Right cardiac atrium (tissue), 5 donors: ENCODE results near the gene ABHD6. TPM values are rescaled to one million over a fixed set of nuclear protein-coding genes. Genes with fewer than 3 reads are reported as not detected.
A peak's percentile ranks its signal among the peaks of the same experiment; 100 is the strongest.

Experiments
- ATAC-seq, 2 donors: fragments of 200-7000 bp; cut with Tn5 transposase; one replicate each; pipeline versions ENCODE4 v1.8.0 to v1.9.1; 2020; ENCODE audit warnings: moderate library complexity in 2 of 2, mild to moderate bottlenecking in 1 of 2
- DNase-seq, 3 donors: peaks; one replicate each; pipeline ENCODE4 v3.0.0-alpha.2; 2020
- H3K27ac ChIP-seq: one replicate; pipeline ENCODE4 v1.5.1; 2013; ENCODE audit warnings: mild to moderate bottlenecking, low read length, control low read depth, moderate library complexity
- H3K27me3 ChIP-seq: one replicate; pipeline ENCODE4 v1.6.1; 2013; ENCODE audit not compliant: control insufficient read depth, insufficient read depth
- H3K4me1 ChIP-seq: one replicate; pipeline ENCODE4 v1.6.1; 2013; ENCODE audit warnings: low read length; ENCODE audit not compliant: control insufficient read depth, insufficient read depth
- H3K4me3 ChIP-seq: one replicate; pipeline ENCODE4 v1.5.1; 2013; ENCODE audit warnings: low read length, control low read depth
- H3K9me3 ChIP-seq: one replicate; pipeline ENCODE4 v1.6.1; 2013; ENCODE audit warnings: low read length; ENCODE audit not compliant: control insufficient read depth
- WGBS: extraction: QIAGEN DNeasy Blood & Tissue Kit; methylation state at CpG from one replicate; pipeline ENCODE4 v1.1.7; 2013; 5-methylcytosine and 5-hydroxymethylcytosine counted together
- intact Hi-C, 4 donors: fragments of 100-400 bp; cut with DNase I; formaldehyde crosslinking; loops; one replicate each; pipeline versions ENCODE4 v1.11.0 to v1.14.0; 2022 to 2023
- polyA plus RNA-seq: library from polyadenylated mRNA; stranded (reverse); fragments of 200-250 nt; gene quantifications from one replicate; pipeline ENCODE4 v1.2.3, GENCODE V29; 2013
- total RNA-seq, 4 donors: library from RNA; stranded (reverse); fragmentation: NEBNext Ultra II Directional; extraction: Animal tissue kit (Norgen Biotek cat#: 25700); gene quantifications; one replicate each; pipeline ENCODE4 v1.2.1, GENCODE V29; 2021
- donor health status: healthy with polysubstance abuse.
- donor health status: DM: no; HTN: yes; CAD: no.
- donor health status: DM: no; HTN: no; CAD: no.
- donor health status: DM: no; HTN: yes; CAD: no; lungs with severe emphysema.
- donor health status: DM: yes; HTN: yes; CAD: no.

ABHD6 gene
- total and polyA plus RNA-seq, 5 donors, result 6.1 to 13.4 (median 10.6) TPM

DNA sequence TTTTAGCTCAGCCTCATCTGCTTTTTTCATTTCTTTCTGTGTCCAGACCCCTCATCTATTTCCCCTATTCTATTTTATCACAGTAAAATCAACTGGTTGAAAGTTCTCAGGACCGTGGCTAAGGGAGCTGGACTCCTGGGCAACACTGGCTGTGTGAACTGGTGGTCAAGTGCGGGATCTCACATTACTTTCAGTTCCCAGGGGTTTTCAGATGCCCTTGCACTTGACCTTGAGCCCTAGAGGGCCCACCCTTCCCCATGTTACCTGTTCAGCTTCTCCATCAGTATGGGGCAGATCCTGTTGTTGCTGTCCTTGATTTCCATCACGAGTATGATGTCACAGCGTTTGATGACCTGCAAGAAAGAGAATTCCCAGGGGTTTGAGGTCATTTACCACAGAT is 29.6 kb upstream of the ABHD6 start:
- intact Hi-C loops, result no loop called here
- H3K27me3 ChIP-seq, result no peaks in the 10 kb centered on the region
- ATAC-seq, result no peak
- H3K4me3 ChIP-seq, result no peak overlapping the region
- WGBS, result 90% methylated on average over 4 of the region's 4 CpGs
- no peaks in the 10 kb centered on the region for H3K9me3 ChIP-seq
- no peak for DNase-seq
- H3K27ac ChIP-seq, result no peak overlapping the region
- H3K4me1 ChIP-seq, result no peaks in the 10 kb centered on the region

DNA sequence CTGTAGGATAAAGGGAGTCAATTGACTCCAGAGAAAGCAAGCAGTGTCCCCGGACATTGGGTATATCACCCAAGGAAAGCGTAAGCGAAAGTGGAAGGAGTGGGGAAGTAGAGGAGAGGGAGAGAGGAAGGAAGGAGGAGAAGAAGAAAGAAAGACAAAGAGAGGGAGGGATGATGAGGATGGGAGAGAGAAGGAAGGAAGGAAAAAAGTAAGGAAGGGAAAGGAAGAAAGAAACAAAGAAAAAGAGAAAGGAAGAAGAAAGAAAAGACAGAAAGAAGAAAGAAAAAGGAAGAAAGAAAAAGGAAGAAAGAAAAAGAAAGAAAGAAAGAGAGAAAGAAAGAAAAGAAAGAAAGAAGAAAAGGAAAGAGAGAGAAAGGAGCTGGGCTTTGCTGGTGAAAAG is 27.7 kb upstream of the ABHD6 start:
- intact Hi-C loops, result no loop called here
- Histone ChIP-seq H3K9me3 (no peaks in the 10 kb centered on the region), H3K4me1 (no peaks in the 10 kb centered on the region), H3K27ac (no peak overlapping the region), H3K4me3 (no peak overlapping the region), H3K27me3 (no peaks in the 10 kb centered on the region)
- ATAC-seq, result no peak
- 82% methylated on average over 3 of the region's 3 CpGs for WGBS
- DNase-seq, result no peak

DNA sequence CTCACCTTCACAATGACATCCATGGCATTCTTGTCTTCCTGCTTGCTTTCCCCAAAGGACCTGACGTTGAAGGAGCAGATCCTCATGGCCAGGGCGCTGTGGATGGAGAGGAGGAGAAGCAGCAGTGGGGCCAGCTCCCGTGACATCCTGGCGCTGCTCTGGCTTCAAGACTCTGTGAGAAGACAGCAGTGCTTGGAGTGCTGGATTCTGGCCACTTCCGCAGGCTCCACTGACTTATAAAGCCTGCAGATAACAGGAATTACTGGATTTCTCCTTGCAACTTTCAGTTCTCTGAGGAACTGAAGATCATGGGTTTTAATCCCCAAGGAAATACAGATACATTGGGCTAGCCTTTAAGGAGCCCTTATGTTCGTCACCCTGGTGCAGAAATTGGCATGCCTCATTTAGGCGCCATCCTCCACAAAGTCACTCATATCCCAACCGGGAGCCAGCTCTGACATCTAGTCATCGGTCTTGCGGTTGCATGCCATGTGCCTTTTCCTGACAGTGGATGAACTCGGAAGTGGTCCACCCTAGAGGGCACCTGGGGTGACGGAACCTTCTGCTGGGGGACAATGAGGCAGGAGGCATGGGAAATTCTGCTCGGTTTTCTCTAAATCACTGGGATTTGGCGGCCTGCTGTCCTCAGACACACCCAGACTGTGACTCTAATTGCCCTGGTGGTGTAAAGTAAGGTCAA is 26.7 kb upstream of the ABHD6 start, which contains the start of gene DNASE1L3:
TSS of gene DNASE1L3 (minus strand) at position 212 of the 700 bp plus-strand sequence. CDS start at position 146, 66 bp downstream.
- H3K4me1 ChIP-seq, result no peaks in the 10 kb centered on the region
- no peak within 1 kb of the TSS for H3K27ac ChIP-seq
- H3K9me3 ChIP-seq, result no peaks in the 10 kb centered on the region
- 58% methylated on average over 14 of the region's 14 CpGs for WGBS
- no peak within 1 kb of the TSS for H3K4me3 ChIP-seq
- ATAC-seq, result peak; percentile 68 to 81
- H3K27me3 ChIP-seq, result no peaks in the 10 kb centered on the region
- intact Hi-C loops, result no loop called here
- DNase-seq, result peak; percentile 35 to 69 (median 66)

DNA sequence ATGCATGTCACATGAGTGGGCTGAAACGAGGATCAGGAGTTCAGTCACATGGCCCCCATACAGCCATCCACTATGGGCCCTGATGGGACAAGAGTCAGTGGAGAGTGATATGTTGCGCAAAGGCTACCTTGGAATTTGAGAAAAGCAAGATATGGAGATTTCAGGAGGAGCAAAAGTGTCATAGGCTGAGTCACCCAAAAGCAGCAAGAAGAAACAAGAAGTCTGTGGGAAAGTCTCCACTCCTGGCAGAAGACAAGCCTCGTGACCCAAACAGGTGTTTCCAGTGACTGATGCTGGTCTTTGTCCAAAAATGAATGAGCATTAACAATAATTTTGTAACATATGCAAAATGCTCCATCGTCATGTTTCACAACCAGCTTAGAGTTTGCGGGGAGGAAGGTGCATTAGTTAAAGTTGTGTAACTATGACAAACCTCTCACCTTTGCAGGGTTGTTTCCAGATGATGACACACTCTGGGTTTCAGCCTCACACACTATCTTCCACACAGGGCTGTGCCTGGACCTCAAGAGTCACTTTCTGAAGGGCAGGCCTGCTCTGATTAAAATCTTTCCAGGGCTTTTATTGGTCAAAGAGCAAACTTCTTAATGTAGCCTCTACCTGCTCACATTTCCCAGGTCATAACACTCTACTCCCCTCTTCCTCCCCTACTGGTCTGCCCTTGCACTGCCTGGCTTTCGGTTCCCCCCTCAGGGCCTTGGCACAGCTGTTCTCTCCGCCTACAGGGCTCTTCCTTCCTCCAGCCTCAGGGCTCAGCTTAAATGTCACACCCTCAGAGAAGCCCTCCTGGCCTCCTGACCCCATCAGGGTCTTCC is 22.9 kb upstream of the ABHD6 start:
- no peak overlapping the region for H3K27ac ChIP-seq
- H3K9me3 ChIP-seq, result no peaks in the 10 kb centered on the region
- 67% methylated on average over 7 of the region's 7 CpGs for WGBS
- no peak for DNase-seq
- intact Hi-C loops, result no loop called here
- peak in 1 of 2 donors; percentile 34 for ATAC-seq
- H3K4me1 ChIP-seq, result peaks cover 2% of the 10 kb centered on the region
- no peak overlapping the region for H3K4me3 ChIP-seq
- no peaks in the 10 kb centered on the region for H3K27me3 ChIP-seq

DNA sequence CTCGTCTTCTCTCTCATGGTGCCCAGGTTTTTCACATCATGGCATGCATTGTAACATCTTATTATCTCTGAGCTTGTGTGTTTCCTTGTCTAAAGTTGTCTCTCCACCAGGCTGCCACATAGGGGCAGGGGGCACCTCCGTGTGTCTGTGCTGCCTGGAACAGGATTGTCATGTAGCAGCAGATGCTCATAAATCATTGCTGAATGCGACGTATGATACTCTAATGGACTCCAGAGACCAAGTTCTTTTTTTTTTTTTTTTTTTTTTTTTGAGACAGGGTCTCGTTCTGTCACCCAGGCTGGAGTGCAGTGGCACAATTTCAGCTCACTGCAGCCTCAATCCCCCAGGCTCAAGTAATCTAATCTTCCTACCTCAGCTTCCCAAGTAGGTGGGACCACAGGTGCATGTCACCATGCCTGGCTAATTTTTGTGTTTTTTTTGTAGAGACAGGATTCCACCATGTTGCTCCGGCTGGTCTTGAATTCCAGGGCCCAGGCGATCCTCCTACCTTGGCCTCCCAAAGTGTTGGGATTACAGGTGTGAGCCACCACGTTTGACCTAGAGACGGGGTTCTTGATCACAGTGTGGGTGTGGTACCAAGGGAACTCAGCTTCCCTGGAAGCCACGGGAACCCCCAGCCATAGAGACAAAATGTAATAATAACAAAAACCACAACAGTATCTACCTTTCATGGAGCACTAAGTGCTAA is 22.1 kb upstream of the ABHD6 start:
- H3K27ac ChIP-seq, result no peak overlapping the region
- H3K27me3 ChIP-seq, result no peaks in the 10 kb centered on the region
- H3K9me3 ChIP-seq, result no peaks in the 10 kb centered on the region
- H3K4me3 ChIP-seq, result no peak overlapping the region
- ATAC-seq (no peak), DNase-seq (no peak)
- 87% methylated on average over 10 of the region's 10 CpGs for WGBS
- peaks cover 2% of the 10 kb centered on the region for H3K4me1 ChIP-seq
- intact Hi-C loops, result no loop called here

DNA sequence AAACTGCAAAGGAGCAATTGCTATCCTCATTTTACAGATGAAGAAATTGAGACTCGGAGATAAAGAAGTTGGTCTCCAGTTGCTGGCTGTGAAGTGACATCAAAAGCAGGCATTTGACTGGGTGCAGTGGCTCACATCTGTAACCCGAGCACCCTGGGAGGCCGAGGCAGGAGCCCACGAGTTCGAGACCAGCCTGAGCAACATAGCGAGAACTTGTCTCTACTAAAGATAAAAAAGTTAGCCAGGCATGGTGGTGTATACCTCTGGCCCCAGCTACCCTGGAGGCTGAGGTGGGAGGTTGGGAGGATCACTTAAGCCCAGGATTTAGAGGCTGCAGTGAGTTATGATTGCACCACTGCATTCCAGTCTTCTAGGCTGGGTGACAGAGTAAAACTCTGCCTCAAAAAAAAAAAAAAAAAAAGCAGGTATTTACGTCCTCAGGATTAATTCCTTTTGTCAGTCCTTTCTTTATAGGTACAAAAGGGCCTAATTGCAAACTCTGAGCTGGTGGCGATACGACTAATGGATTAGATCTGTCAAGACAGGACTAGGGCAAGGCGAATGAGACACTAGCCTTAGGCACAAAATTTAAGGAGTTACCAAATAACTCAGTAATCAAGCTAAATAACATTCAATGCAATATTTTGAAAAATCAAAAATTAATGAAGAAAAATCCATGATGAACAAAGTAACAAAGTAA is 20.9 kb upstream of the ABHD6 start:
- ATAC-seq (no peak), DNase-seq (no peak)
- intact Hi-C loops, result no loop called here
- no peaks in the 10 kb centered on the region for H3K27me3 ChIP-seq
- H3K4me3 ChIP-seq, result no peak overlapping the region
- H3K4me1 ChIP-seq, result peaks cover 2% of the 10 kb centered on the region
- 83% methylated on average over 10 of the region's 10 CpGs for WGBS
- no peaks in the 10 kb centered on the region for H3K9me3 ChIP-seq
- no peak overlapping the region for H3K27ac ChIP-seq

DNA sequence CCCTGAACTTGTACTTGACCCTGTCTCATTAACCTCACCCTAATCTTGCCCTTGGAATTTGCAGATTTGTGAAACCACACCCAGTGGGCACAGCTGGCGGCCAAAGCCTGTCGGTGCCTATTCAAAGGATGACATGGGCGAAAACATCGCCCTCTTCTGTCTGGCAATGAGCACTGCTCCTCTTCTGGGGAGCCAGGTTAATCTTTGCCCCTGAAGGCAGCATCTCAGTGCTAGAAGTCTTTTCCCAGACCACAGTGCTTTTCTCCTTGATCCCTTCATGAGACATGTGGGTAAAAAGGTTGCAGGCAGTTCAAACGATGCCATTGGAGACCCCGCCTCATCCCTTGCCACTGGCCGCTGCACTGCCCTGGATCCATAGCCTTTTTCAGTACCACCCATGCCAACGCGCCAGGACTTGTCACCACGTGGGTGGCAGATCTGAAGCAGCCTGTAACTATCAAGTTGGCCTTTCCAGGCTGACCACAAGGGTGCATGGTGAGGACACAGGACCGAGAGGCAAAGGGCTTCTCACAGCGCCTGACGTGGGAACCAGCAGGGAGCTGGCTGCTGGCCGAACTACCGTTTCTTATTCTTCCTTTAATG is 20.3 kb upstream of the ABHD6 start:
- peaks cover 2% of the 10 kb centered on the region for H3K4me1 ChIP-seq
- H3K27ac ChIP-seq, result peak overlapping the region; percentile 6
- DNase-seq (peak; percentile 73 to 87 (median 84)), ATAC-seq (peak; percentile 94 to 95)
- intact Hi-C loops, result no loop called here
- H3K9me3 ChIP-seq, result no peaks in the 10 kb centered on the region
- no peaks in the 10 kb centered on the region for H3K27me3 ChIP-seq
- no peak overlapping the region for H3K4me3 ChIP-seq
- WGBS, result 24% methylated on average over 15 of the region's 15 CpGs

DNA sequence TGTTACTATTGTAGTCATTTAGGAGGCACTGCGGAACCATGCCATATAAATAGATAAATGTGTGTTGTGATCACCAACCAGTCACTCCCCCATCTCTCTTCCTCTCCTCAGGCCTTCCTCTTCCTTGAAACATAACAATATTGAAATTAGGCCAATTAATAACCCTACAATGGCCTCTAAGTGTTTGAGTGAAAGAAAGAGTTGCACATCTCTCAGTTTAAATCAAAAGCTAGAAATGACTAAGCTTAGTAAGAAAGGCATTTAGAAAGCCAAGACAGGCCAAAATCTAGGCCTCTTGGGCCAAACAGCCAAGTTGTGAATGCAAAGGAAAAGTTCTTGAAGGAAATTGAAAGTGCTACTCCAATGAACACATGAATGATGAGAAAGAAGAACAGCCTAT is 18.7 kb upstream of the ABHD6 start:
- no peaks in the 10 kb centered on the region for H3K9me3 ChIP-seq
- no peak overlapping the region for H3K27ac ChIP-seq
- DNase-seq (no peak), ATAC-seq (no peak)
- no peak overlapping the region for H3K4me3 ChIP-seq
- H3K4me1 ChIP-seq, result peaks cover 2% of the 10 kb centered on the region
- no peaks in the 10 kb centered on the region for H3K27me3 ChIP-seq
- intact Hi-C loops, result no loop called here
- WGBS, result 69% methylated on average over 1 of the region's 1 CpG

DNA sequence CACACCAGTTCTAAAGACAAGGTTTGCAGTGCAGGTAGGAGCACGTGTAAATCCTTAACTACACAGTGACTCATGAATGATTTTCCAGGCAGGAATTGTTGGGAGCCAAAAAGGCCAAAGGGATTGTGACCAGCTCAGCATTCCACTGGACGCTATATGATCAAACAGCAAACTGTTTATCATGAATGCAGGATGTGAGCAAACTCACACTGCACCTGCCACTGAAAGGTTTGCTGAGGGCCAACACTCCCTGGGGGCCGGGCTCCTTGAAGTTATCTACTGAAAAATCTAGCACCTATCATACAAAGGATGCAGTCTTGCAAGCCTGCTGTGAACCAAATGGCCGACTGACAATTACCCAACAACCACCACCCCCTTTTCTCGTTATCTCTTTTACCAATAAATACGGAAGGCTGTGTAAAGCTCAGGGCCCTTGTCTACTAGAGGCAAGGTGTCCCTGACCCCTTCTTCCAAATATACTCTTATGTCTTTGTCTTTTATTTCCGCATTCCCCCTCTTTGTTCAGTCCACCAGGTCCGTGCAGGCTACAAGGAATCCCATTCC is 15.3 kb upstream of the ABHD6 start:
- Histone ChIP-seq H3K27me3 (no peaks in the 10 kb centered on the region), H3K9me3 (no peaks in the 10 kb centered on the region), H3K27ac (no peak overlapping the region), H3K4me3 (no peak overlapping the region), H3K4me1 (peaks cover 2% of the 10 kb centered on the region)
- intact Hi-C loops, result no loop called here
- WGBS, result 74% methylated on average over 8 of the region's 8 CpGs
- no peak for ATAC-seq
- DNase-seq, result no peak

DNA sequence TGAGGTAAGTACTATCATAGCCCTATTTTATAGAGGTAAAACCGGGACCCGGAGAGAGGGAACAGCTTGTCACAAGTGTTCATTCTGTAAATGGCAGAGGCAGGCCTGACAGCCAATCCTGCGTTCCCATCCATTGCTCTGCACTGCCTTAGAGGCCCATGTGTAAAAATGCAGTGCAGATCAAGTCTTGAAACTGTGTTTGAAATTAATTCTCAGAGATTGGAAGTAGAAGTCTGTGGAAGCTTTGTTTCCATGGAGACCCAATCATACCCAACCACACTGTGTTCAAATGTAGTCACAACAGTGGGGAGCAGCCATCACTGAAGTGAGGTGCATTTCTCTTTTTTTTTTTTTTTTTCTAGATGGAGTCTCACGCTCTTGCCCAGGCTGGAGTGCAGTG is 13.7 kb upstream of the ABHD6 start:
- DNase-seq, result no peak
- H3K4me3 ChIP-seq, result no peak overlapping the region
- WGBS, result 95% methylated on average over 4 of the region's 4 CpGs
- ATAC-seq, result no peak
- intact Hi-C loops, result no loop called here
- no peaks in the 10 kb centered on the region for H3K4me1 ChIP-seq
- H3K27ac ChIP-seq, result no peak overlapping the region
- no peaks in the 10 kb centered on the region for H3K27me3 ChIP-seq
- H3K9me3 ChIP-seq, result no peaks in the 10 kb centered on the region
